ENCODE results near the gene ANKRD63. TPM values are rescaled to one million over a fixed set of nuclear protein-coding genes. Genes with fewer than 3 reads are reported as not detected.

The ANKRD63 gene
- total and polyA plus RNA-seq, 9 donors = 0.27 TPM; not detected in 8

DNA sequence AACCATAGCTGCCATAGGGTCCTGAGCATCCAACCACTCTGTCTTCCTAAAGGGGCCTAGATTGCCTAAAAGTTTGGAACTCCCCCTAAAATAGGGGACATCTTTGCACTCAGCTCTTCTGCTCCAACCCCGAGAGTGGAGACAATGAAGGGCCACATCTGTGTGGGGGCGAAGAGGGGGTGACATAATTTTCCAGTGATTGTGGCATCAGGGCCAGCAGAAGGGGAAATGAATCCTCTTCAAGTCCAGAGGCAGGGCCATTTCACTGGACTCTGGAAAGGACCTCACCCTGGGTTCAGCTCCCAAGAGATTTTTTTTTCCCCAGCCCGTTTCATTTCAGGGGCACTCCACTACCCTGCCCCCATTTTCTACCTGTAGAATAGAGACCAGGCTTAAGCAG, 4.6 kb upstream of the ANKRD63 start:
- H3K4me1 ChIP-seq (ENCODE audit: insufficient read depth) = peaks cover 6% of the 10 kb centered on the region
- H3K9me3 ChIP-seq = no peaks in the 10 kb centered on the region
- H3K4me3 ChIP-seq = no peak overlapping the region
- intact Hi-C loops (cut with DNase I) = loop anchor here in 1 of 4 donors (10.0 kb wide), 1 partner anchor 77 kb away; no protein-coding TSS in a partner anchor
- peaks cover 6% of the 10 kb centered on the region for H3K27me3 ChIP-seq
- 88 to 94% (median 92%) methylated on average over 3 of the region's 3 CpGs for WGBS, 3 donors
- H3K36me3 ChIP-seq = no peaks in the 10 kb centered on the region
- H3K27ac ChIP-seq = no peak overlapping the region
- DNase-seq = no peak
- TF ChIP-seq, protein P1, sequence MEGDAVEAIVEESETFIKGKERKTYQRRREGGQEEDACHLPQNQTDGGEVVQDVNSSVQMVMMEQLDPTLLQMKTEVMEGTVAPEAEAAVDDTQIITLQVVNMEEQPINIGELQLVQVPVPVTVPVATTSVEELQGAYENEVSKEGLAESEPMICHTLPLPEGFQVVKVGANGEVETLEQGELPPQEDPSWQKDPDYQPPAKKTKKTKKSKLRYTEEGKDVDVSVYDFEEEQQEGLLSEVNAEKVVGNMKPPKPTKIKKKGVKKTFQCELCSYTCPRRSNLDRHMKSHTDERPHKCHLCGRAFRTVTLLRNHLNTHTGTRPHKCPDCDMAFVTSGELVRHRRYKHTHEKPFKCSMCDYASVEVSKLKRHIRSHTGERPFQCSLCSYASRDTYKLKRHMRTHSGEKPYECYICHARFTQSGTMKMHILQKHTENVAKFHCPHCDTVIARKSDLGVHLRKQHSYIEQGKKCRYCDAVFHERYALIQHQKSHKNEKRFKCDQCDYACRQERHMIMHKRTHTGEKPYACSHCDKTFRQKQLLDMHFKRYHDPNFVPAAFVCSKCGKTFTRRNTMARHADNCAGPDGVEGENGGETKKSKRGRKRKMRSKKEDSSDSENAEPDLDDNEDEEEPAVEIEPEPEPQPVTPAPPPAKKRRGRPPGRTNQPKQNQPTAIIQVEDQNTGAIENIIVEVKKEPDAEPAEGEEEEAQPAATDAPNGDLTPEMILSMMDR (IDR thresholded peaks at IDR 0.05) = no peak
- TF ChIP-seq POLR2A (IDR thresholded peaks at IDR 0.05) (no peak), EP300 (IDR thresholded peaks at IDR 0.05) (no peak)

DNA sequence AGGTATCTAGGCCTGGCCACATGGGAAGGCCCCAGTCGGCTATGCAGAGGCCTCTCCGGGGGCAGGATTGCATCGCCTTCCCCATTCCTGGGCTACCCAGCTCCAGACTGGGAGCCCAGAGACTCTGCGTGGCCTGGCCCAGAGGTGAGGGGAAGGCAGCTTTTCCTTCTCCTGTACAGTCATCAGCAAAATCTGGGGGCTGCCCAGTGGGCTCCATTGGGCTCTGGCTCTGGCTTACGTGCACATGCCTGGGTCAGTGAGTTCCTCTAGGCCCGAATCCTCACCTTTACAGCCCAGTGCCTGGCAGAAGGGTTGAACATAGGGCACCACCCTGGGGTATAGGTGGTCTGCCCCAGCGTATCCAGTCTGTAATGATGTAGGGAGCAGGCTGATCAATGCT, 3.9 kb upstream of the ANKRD63 start:
- TF ChIP-seq EP300 (IDR thresholded peaks at IDR 0.05) = no peak
- TF ChIP-seq POLR2A (IDR thresholded peaks at IDR 0.05) = no peak
- TF ChIP-seq, protein P1 (IDR thresholded peaks at IDR 0.05) = no peak
- H3K4me3 ChIP-seq = no peak overlapping the region
- no peaks in the 10 kb centered on the region for H3K9me3 ChIP-seq
- H3K27ac ChIP-seq = no peak overlapping the region
- DNase-seq = no peak
- H3K4me1 ChIP-seq (ENCODE audit: insufficient read depth) = peaks cover 8% of the 10 kb centered on the region
- 80 to 84% (median 84%) methylated on average over 7 of the region's 7 CpGs for WGBS, 3 donors
- intact Hi-C loops (cut with DNase I) = loop anchor here in 1 of 4 donors (10.0 kb wide), 1 partner anchor 78 kb away; no protein-coding TSS in a partner anchor
- peaks cover 6% of the 10 kb centered on the region for H3K27me3 ChIP-seq
- no peaks in the 10 kb centered on the region for H3K36me3 ChIP-seq

DNA sequence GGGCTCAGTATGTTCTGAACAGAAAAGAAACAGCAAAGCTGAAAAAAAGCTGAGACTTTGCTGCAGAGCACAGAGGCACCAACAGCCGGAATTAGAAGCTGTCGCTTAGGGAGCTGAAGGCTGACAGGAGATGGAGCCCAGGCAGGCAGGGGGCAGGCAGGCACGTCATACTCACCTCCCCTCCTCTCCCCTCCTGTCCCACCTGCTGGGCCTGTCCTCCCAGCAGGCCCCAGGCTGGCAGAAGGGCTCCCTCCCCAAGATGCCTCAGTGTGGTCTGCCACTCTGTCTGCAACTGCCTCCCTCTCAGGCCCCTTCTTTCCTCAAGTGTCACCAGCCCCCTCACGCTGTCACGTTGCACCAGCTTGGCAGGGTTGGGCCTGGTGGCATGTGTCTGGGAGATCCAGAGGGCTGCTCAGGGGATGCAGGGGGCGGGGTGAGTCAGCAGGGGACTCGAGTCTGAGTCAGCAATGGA, 3.2 kb upstream of the ANKRD63 start:
- 87 to 91% (median 89%) methylated on average over 7 of the region's 7 CpGs for WGBS, 3 donors
- DNase-seq = no peak
- intact Hi-C loops (cut with DNase I) = loop anchor here in 1 of 4 donors (10.0 kb wide), 1 partner anchor 79 kb away; no protein-coding TSS in a partner anchor
- TF ChIP-seq, protein P1 (IDR thresholded peaks at IDR 0.05) = no peak
- TF ChIP-seq EP300 (IDR thresholded peaks at IDR 0.05) = no peak
- TF ChIP-seq POLR2A (IDR thresholded peaks at IDR 0.05) = no peak
- H3K4me3 ChIP-seq = no peak overlapping the region
- H3K4me1 ChIP-seq (ENCODE audit: insufficient read depth) = peaks cover 8% of the 10 kb centered on the region
- no peaks in the 10 kb centered on the region for H3K9me3 ChIP-seq
- no peak overlapping the region for H3K27ac ChIP-seq
- H3K27me3 ChIP-seq = peaks cover 8% of the 10 kb centered on the region
- H3K36me3 ChIP-seq = no peaks in the 10 kb centered on the region

DNA sequence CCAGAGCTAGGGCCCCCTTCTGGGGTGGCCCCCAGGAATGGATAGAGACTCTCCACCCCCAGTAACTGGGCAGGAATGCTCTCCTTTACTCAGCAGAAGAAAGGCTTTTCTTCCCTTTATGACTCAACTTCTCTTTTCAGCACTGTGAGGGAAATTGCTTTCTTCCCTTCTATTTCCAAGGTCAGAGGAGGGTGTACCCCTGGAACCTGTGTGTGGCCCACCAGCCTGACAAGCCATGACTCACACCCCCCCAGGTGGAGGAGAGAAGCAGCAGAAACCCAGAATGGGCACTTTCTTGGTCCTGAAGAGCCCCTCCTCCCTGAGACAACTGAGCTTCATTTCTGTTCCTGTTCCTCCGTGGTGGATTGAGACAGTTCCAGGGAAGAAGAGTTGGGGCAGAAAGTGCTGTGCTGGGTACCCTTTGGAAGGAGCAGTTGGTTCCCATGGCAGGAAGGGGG, 2.7 kb upstream of the ANKRD63 start:
- no peaks in the 10 kb centered on the region for H3K9me3 ChIP-seq
- no peak overlapping the region for H3K4me3 ChIP-seq
- intact Hi-C loops (cut with DNase I) = loop anchor here in 1 of 4 donors (10.0 kb wide), 1 partner anchor 79 kb away; no protein-coding TSS in a partner anchor
- no peak overlapping the region for H3K27ac ChIP-seq
- 25 to 58% (median 33%) methylated on average over 1 of the region's 1 CpG for WGBS, 3 donors
- peaks cover 9% of the 10 kb centered on the region for H3K27me3 ChIP-seq
- H3K4me1 ChIP-seq (ENCODE audit: insufficient read depth) = peaks cover 5% of the 10 kb centered on the region
- DNase-seq = no peak
- H3K36me3 ChIP-seq = no peaks in the 10 kb centered on the region
- no peak for TF ChIP-seq POLR2A (IDR thresholded peaks at IDR 0.05)
- no peak for TF ChIP-seq EP300 (IDR thresholded peaks at IDR 0.05)
- TF ChIP-seq, protein P1 (IDR thresholded peaks at IDR 0.05) = no peak

All from ovary (tissue), 9 donors.